ENCODE measurements around the gene ANK2.

ANK2 gene

GRCh38 chr4:113094802-113095201 is 45.3 kb downstream of the ANK2 start:
- no peak for DNase-seq (ENCODE audit: low read depth)

GRCh38 chr4:113101669-113102068 is 52.2 kb downstream of the ANK2 start:
- DNase-seq (ENCODE audit: low read depth), result peak; percentile 2

GRCh38 chr4:113103556-113103955 is 54.1 kb downstream of the ANK2 start:
- no peak for DNase-seq (ENCODE audit: low read depth)

GRCh38 chr4:113106108-113106507 is 56.7 kb downstream of the ANK2 start:
- peak; percentile 18 for DNase-seq (ENCODE audit: low read depth)

- DNase-seq (ENCODE audit: low read depth), result no peak
Observed at GRCh38 chr4:113109106-113109718, 59.8 kb downstream of the ANK2 start.

GRCh38 chr4:113112338-113112978 is 63.0 kb downstream of the ANK2 start:
- no peak for DNase-seq (ENCODE audit: low read depth)

GRCh38 chr4:113113151-113113550 is 63.7 kb downstream of the ANK2 start:
- no peak for DNase-seq (ENCODE audit: low read depth)

- DNase-seq (ENCODE audit: low read depth), result no peak
Observed at GRCh38 chr4:113114884-113115283, 65.4 kb downstream of the ANK2 start.

GRCh38 chr4:113116414-113117357 is 67.2 kb downstream of the ANK2 start:
- no peak for DNase-seq (ENCODE audit: low read depth)

GRCh38 chr4:113117358-113117702 is 67.9 kb downstream of the ANK2 start:
- no peak for DNase-seq (ENCODE audit: low read depth)

- no peak for DNase-seq (ENCODE audit: low read depth)
Observed at GRCh38 chr4:113122066-113122465, 72.6 kb downstream of the ANK2 start.

- DNase-seq (ENCODE audit: low read depth), result no peak
Observed at GRCh38 chr4:113125418-113125817, 76.0 kb downstream of the ANK2 start.

GRCh38 chr4:113131136-113131535 is 81.7 kb downstream of the ANK2 start:
- no peak for DNase-seq (ENCODE audit: low read depth)

- DNase-seq (ENCODE audit: low read depth), result no peak
Observed at GRCh38 chr4:113131621-113132020, 82.2 kb downstream of the ANK2 start.

- no peak for DNase-seq (ENCODE audit: low read depth)
Observed at GRCh38 chr4:113141901-113142346, 92.5 kb downstream of the ANK2 start.

- no peak for DNase-seq (ENCODE audit: low read depth)
Observed at GRCh38 chr4:113142351-113142750, 92.9 kb downstream of the ANK2 start.

GRCh38 chr4:113144091-113144490 is 94.6 kb downstream of the ANK2 start:
- DNase-seq (ENCODE audit: low read depth), result no peak

GRCh38 chr4:113145147-113145518 is 95.7 kb downstream of the ANK2 start:
- DNase-seq (ENCODE audit: low read depth), result no peak

- DNase-seq (ENCODE audit: low read depth), result no peak
Observed at GRCh38 chr4:113145519-113146291, 96.3 kb downstream of the ANK2 start.

GRCh38 chr4:113146876-113147358 is 97.5 kb downstream of the ANK2 start:
- no peak for DNase-seq (ENCODE audit: low read depth)

GRCh38 chr4:113147498-113148111 is 98.2 kb downstream of the ANK2 start:
- no peak for DNase-seq (ENCODE audit: low read depth)

- DNase-seq (ENCODE audit: low read depth), result no peak
Observed at GRCh38 chr4:113148925-113149324, 99.5 kb downstream of the ANK2 start.

Measured in GM04504 (cell line).